Eye (tissue), 1 donor: ENCODE results near the gene SSTR1.

Experiments used
- DNase-seq: peaks from one replicate; pipeline ENCODE4 v3.0.0-alpha.2; 2015

Gene SSTR1

GRCh38 chr14:38203929-38204718 lies 3.6 kb upstream of the SSTR1 start:
- DNase-seq = no peak

GRCh38 chr14:38204719-38205115 lies 3.0 kb upstream of the SSTR1 start:
- DNase-seq = no peak

- peak; percentile 5 for DNase-seq
Measured at GRCh38 chr14:38205119-38205813, 2.4 kb upstream of the SSTR1 start.

GRCh38 chr14:38205949-38206665 lies 1.6 kb upstream of the SSTR1 start:
- no peak for DNase-seq

GRCh38 chr14:38206689-38207376 lies 871 bp upstream of the SSTR1 start:
- DNase-seq = no peak

- no peak for DNase-seq
Measured at GRCh38 chr14:38207377-38207735, 348 bp upstream of the SSTR1 start.

GRCh38 chr14:38208618-38209562 lies 1.2 kb downstream of the SSTR1 start:
- peak; percentile 67 for DNase-seq

- DNase-seq = peak; percentile 60
Measured at GRCh38 chr14:38209572-38210557, 2.2 kb downstream of the SSTR1 start.

- DNase-seq = peak; percentile 69
Measured at GRCh38 chr14:38210587-38211216, 3.0 kb downstream of the SSTR1 start.

- peak; percentile 32 for DNase-seq
Measured at GRCh38 chr14:38211255-38211735, 3.6 kb downstream of the SSTR1 start.

GRCh38 chr14:38212111-38212510 lies 4.4 kb downstream of the SSTR1 start:
- DNase-seq = no peak

GRCh38 chr14:38213001-38213400 lies 5.3 kb downstream of the SSTR1 start:
- no peak for DNase-seq

GRCh38 chr14:38217553-38217952 lies 9.8 kb downstream of the SSTR1 start:
- DNase-seq = no peak

- DNase-seq = no peak
Measured at GRCh38 chr14:38221077-38221476, 13.4 kb downstream of the SSTR1 start.

GRCh38 chr14:38224338-38224737 lies 16.6 kb downstream of the SSTR1 start:
- no peak for DNase-seq

GRCh38 chr14:38225946-38226345 lies 18.2 kb downstream of the SSTR1 start:
- no peak for DNase-seq

GRCh38 chr14:38226366-38226765 lies 18.7 kb downstream of the SSTR1 start:
- no peak for DNase-seq

GRCh38 chr14:38233218-38233617 lies 25.5 kb downstream of the SSTR1 start:
- no peak for DNase-seq

- DNase-seq = no peak
Measured at GRCh38 chr14:38238332-38238731, 30.6 kb downstream of the SSTR1 start.

GRCh38 chr14:38238878-38239277 lies 31.2 kb downstream of the SSTR1 start:
- DNase-seq = no peak
